ENCODE measurements around the gene SIRT4. TPM values are rescaled to one million over a fixed set of nuclear protein-coding genes. Genes with fewer than 3 reads are reported as not detected.

SIRT4 gene
- polyA plus RNA-seq, 1 of the 3 experiments (the other 2 are of a cell fraction) = 1.1 TPM

DNA sequence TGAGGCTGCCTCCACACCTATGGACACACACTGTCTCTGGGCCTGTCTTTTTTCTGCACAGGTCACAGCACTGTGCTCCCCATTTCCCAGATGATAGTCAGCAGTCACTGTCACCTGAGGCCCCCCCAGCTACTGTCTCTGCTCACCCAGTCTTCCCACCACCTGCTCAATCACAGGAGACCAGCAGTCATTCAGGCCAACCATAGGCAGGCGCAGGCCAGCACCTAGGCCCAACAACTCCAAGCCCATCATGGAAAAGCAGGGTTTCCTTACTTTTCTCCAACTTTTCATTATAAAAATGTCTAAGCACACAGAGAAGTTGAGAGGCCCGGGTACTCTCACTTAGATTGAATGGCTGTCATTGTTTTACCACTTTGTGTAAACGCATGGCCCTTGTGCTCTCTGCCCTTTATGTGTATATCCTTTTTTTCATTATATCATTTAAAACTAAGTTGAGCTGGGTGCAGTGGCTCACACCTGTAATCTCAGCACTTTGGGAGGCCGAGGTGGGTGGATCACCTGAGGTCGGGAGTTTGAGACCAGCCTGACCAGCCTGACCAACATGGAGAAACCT, 43.7 kb upstream of the SIRT4 start (continued):
- TF ChIP-seq, protein P1, sequence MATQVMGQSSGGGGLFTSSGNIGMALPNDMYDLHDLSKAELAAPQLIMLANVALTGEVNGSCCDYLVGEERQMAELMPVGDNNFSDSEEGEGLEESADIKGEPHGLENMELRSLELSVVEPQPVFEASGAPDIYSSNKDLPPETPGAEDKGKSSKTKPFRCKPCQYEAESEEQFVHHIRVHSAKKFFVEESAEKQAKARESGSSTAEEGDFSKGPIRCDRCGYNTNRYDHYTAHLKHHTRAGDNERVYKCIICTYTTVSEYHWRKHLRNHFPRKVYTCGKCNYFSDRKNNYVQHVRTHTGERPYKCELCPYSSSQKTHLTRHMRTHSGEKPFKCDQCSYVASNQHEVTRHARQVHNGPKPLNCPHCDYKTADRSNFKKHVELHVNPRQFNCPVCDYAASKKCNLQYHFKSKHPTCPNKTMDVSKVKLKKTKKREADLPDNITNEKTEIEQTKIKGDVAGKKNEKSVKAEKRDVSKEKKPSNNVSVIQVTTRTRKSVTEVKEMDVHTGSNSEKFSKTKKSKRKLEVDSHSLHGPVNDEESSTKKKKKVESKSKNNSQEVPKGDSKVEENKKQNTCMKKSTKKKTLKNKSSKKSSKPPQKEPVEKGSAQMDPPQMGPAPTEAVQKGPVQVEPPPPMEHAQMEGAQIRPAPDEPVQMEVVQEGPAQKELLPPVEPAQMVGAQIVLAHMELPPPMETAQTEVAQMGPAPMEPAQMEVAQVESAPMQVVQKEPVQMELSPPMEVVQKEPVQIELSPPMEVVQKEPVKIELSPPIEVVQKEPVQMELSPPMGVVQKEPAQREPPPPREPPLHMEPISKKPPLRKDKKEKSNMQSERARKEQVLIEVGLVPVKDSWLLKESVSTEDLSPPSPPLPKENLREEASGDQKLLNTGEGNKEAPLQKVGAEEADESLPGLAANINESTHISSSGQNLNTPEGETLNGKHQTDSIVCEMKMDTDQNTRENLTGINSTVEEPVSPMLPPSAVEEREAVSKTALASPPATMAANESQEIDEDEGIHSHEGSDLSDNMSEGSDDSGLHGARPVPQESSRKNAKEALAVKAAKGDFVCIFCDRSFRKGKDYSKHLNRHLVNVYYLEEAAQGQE (IDR thresholded peaks at IDR 0.05; ENCODE audit: low read depth, low read length) = no peak

DNA sequence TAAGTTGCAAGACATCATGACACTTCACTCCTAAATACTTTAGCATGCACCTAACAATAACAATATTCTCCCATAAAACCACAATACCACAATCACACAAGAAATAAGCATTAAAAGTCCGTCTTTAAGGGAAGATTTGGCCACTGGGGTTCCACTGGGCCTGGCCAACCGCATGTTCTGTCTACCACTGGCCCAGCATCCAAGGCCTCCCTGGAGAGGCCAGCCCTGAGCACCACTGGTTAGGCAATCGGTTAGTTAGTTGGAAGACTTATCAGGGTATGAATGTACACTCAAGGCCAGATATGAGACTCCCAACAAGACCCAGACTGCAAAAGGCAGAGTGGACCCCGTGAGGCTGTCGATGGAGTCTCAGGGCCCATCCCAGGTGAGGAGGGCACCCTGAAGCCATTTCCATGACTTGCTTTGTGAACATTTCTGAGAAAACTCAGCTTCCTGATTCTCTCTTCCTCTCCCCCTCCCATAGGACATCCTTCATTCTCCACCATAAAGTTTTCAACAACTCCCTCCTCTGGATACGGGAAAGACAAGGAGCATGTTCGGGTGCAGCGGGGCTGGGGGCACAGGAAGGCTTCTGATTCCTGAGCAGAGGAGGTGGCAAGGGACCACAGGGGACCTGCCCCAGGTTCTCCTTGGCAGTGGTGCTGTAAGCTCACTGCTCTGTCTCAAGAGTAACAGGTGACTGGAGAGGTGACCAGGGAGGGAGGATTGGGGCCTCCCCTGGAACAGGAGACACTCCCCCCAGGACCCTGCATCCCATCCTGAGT, 42.5 kb upstream of the SIRT4 start:
- peaks cover 25 to 55% of the 10 kb centered on the region in 2 experiments; a peak in 3 of 4 replicates for H3K4me1 ChIP-seq (ENCODE audit: control insufficient read depth in 1 of 2, insufficient read depth in 2 of 2, low read depth in 1 of 2, low read length in 1 of 2)
- ChIA-PET POLR2A (interaction anchor here (0.8 kb wide), 1 partner anchor 32 kb away, joined by 3 read pairs; the partner anchor contains the start of gene RNU4-2), CTCF (interaction anchor here (10.2 to 21.5 kb wide), 2 partner anchors 22 to 35 kb away, joined by 122 to 618 read pairs; no protein-coding TSS in a partner anchor)
- H3K4me3 ChIP-seq (ENCODE audit: low read depth in 2 of 2, low read length in 1 of 2) = no peak overlapping the region
- H3K9ac ChIP-seq = no peak overlapping the region
- TF ChIP-seq, protein P2, sequence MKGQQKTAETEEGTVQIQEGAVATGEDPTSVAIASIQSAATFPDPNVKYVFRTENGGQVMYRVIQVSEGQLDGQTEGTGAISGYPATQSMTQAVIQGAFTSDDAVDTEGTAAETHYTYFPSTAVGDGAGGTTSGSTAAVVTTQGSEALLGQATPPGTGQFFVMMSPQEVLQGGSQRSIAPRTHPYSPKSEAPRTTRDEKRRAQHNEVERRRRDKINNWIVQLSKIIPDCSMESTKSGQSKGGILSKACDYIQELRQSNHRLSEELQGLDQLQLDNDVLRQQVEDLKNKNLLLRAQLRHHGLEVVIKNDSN (IDR thresholded peaks at IDR 0.05; ENCODE audit: borderline replicate concordance, low read depth) = no peak
- TF ChIP-seq, protein P1 (IDR thresholded peaks at IDR 0.05; ENCODE audit: low read depth, low read length) = no peak
- peaks cover 81% of the 10 kb centered on the region for H4K20me1 ChIP-seq (ENCODE audit: insufficient read depth)
- no peak overlapping the region for H2AFZ ChIP-seq (ENCODE audit: low read depth)
- H3K27me3 ChIP-seq (ENCODE audit: insufficient read depth) = no peaks in the 10 kb centered on the region
- H3K9me3 ChIP-seq = no peaks in the 10 kb centered on the region
- DNase-seq = no peak
- H3K9me2 ChIP-seq = no peaks in the 10 kb centered on the region
- H3K36me3 ChIP-seq (replicated peaks in 1 of 2; ENCODE audit: control insufficient read depth in 1 of 2, insufficient read depth in 2 of 2, low read length in 1 of 2) = peaks cover 2 to 15% of the 10 kb centered on the region in 2 experiments
- H3K27ac ChIP-seq (ENCODE audit: low read depth in 2 of 2, low read length in 1 of 2) = peak overlapping the region in 1 of 2 experiments; percentile 92; a peak in 1 of 4 replicates
- H3F3A ChIP-seq (replicated peaks; ENCODE audit: insufficient read depth) = peaks cover 45% of the 10 kb centered on the region
- 99% methylated on average over 8 of the region's 8 CpGs for WGBS (ENCODE audit: low lambda C conversion rate)
- H3K79me2 ChIP-seq (ENCODE audit: insufficient read depth) = peaks cover 98% of the 10 kb centered on the region
- H3K4me2 ChIP-seq = 0 out of 2 replicates have a peak overlapping the region, but pooled peaks have one; percentile 80

Data from SK-N-SH (cell line).